Osteocyte (in vitro differentiated cells): Measurements from ENCODE around the gene GSTCD. TPM values are rescaled to one million over a fixed set of nuclear protein-coding genes. Genes with fewer than 3 reads are reported as not detected.

Source experiments
- DNase-seq: peaks from one replicate; pipeline ENCODE4 v3.0.0; 2021; ENCODE audit warnings: mixed read lengths; ENCODE audit not compliant: unreplicated experiment; ENCODE audit errors: extremely low spot score
- H3K27ac Mint-ChIP-seq: one replicate; pipeline ENCODE4 v1.8.0; 2021; ENCODE audit warnings: mild to moderate bottlenecking, mixed read lengths; ENCODE audit not compliant: unreplicated experiment
- H3K27me3 Mint-ChIP-seq: one replicate; pipeline ENCODE4 v1.8.0; 2021; ENCODE audit warnings: mixed read lengths; ENCODE audit not compliant: unreplicated experiment
- H3K36me3 Mint-ChIP-seq: one replicate; pipeline ENCODE4 v1.8.0; 2021; ENCODE audit warnings: mixed read lengths; ENCODE audit not compliant: unreplicated experiment
- H3K4me1 Mint-ChIP-seq: one replicate; pipeline ENCODE4 v1.8.0; 2021; ENCODE audit warnings: mixed read lengths; ENCODE audit not compliant: unreplicated experiment
- H3K4me3 Mint-ChIP-seq: one replicate; pipeline ENCODE4 v1.8.0; 2021; ENCODE audit warnings: mild to moderate bottlenecking, moderate library complexity, mixed read lengths; ENCODE audit not compliant: unreplicated experiment
- H3K9me3 Mint-ChIP-seq: one replicate; pipeline ENCODE4 v1.8.0; 2021; ENCODE audit warnings: mixed read lengths; ENCODE audit not compliant: unreplicated experiment
- CTCF ChIP-seq: fragments of 200-600 bp; sonication (generic); IDR thresholded peaks from 2 replicates; pipeline ENCODE4 v1.5.0; 2021; ENCODE audit warnings: antibody characterized with exemption, mild to moderate bottlenecking, moderate library complexity
- total RNA-seq: library from RNA; stranded (reverse); gene quantifications from 2 replicates; pipeline ENCODE4 v1.2.1, GENCODE V29; 2021

GSTCD gene
- total RNA-seq, 1 donor from 2014 or later, result 8.1 TPM

- no peaks in the 10 kb centered on the region for H3K9me3 Mint-ChIP-seq
- H3K36me3 Mint-ChIP-seq, result no peaks in the 10 kb centered on the region
These were observed 113.5 kb downstream of the GSTCD start for GRCh38 chr4:105822061-105822460.

GRCh38 chr4:105828074-105828473 lies 119.5 kb downstream of the GSTCD start:
- no peak for DNase-seq
- Mint-ChIP-seq H3K9me3 (no peaks in the 10 kb centered on the region), H3K27me3 (no peaks in the 10 kb centered on the region), H3K4me1 (no peaks in the 10 kb centered on the region), H3K36me3 (peaks cover 3% of the 10 kb centered on the region), H3K27ac (no peak overlapping the region), H3K4me3 (no peak overlapping the region)
- TF ChIP-seq CTCF, result no peak

More at GRCh38 chr4:105822061-105822460, 113.5 kb downstream of the GSTCD start:
- Mint-ChIP-seq H3K27ac (no peak overlapping the region), H3K4me3 (no peak overlapping the region), H3K4me1 (peaks cover 3% of the 10 kb centered on the region), H3K27me3 (no peaks in the 10 kb centered on the region)
- TF ChIP-seq CTCF, result no peak
- DNase-seq, result no peak

GRCh38 chr4:105831189-105831588 lies 122.6 kb downstream of the GSTCD start:
- Mint-ChIP-seq H3K27ac (no peak overlapping the region), H3K36me3 (peaks cover 3% of the 10 kb centered on the region), H3K4me3 (no peak overlapping the region), H3K9me3 (no peaks in the 10 kb centered on the region), H3K4me1 (no peaks in the 10 kb centered on the region), H3K27me3 (no peaks in the 10 kb centered on the region)
- no peak for DNase-seq
- no peak for TF ChIP-seq CTCF

- no peak for DNase-seq
- no peaks in the 10 kb centered on the region for H3K27me3 Mint-ChIP-seq
- H3K4me3 Mint-ChIP-seq, result no peak overlapping the region
- no peak overlapping the region for H3K27ac Mint-ChIP-seq
- no peaks in the 10 kb centered on the region for H3K4me1 Mint-ChIP-seq
- no peaks in the 10 kb centered on the region for H3K36me3 Mint-ChIP-seq
- TF ChIP-seq CTCF, result no peak
- no peaks in the 10 kb centered on the region for H3K9me3 Mint-ChIP-seq
These were observed 126.6 kb downstream of the GSTCD start for GRCh38 chr4:105835177-105835576.

- no peaks in the 10 kb centered on the region for H3K4me1 Mint-ChIP-seq
- DNase-seq, result no peak
- no peaks in the 10 kb centered on the region for H3K36me3 Mint-ChIP-seq
- no peaks in the 10 kb centered on the region for H3K27me3 Mint-ChIP-seq
- no peak overlapping the region for H3K27ac Mint-ChIP-seq
- H3K9me3 Mint-ChIP-seq, result no peaks in the 10 kb centered on the region
- no peak for TF ChIP-seq CTCF
- no peak overlapping the region for H3K4me3 Mint-ChIP-seq
These were observed 128.0 kb downstream of the GSTCD start for GRCh38 chr4:105836537-105836936.
